Measurements from ENCODE around the gene CADM1.

DNA sequence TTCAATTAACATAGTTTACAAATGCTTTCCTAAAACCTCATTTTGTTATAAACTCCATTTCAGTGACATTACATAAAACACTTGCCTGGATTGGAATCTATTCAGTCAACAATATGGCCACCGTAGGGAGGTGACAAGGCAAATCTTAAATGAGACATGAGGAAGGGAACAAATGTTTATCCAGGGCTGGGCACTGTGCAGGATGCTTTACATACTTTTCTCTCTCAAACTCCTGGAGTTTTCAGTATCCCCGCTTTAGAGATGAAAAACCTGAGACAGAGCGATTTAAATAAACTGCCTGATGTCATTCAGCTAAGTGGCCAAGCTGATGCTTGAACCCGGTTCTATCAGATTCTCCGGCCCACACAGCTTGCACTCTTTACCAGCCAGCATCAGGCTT lies 259.9 kb downstream of the CADM1 start:
- TF ChIP-seq, protein P1, sequence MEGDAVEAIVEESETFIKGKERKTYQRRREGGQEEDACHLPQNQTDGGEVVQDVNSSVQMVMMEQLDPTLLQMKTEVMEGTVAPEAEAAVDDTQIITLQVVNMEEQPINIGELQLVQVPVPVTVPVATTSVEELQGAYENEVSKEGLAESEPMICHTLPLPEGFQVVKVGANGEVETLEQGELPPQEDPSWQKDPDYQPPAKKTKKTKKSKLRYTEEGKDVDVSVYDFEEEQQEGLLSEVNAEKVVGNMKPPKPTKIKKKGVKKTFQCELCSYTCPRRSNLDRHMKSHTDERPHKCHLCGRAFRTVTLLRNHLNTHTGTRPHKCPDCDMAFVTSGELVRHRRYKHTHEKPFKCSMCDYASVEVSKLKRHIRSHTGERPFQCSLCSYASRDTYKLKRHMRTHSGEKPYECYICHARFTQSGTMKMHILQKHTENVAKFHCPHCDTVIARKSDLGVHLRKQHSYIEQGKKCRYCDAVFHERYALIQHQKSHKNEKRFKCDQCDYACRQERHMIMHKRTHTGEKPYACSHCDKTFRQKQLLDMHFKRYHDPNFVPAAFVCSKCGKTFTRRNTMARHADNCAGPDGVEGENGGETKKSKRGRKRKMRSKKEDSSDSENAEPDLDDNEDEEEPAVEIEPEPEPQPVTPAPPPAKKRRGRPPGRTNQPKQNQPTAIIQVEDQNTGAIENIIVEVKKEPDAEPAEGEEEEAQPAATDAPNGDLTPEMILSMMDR (conservative IDR thresholded peaks at IDR 0.05; ENCODE audit: low read depth in 2 of 2), result no peak
- TF ChIP-seq JUNB (IDR thresholded peaks at IDR 0.05; ENCODE audit: unreplicated experiment) (no peak), EZH2 (IDR thresholded peaks at IDR 0.05; ENCODE audit: low read depth, unreplicated experiment) (no peak), POLR2AphosphoS5 (IDR thresholded peaks at IDR 0.05; ENCODE audit: low read depth) (no peak), EZH2phosphoT487 (IDR thresholded peaks at IDR 0.05; ENCODE audit: unreplicated experiment) (no peak), ZNF114 (CRISPR knock-in tag; IDR thresholded peaks at IDR 0.05) (no peak), CREB1 (CRISPR knock-in tag; IDR thresholded peaks at IDR 0.05; ENCODE audit: low read depth) (no peak), ZNF331 (CRISPR knock-in tag; IDR thresholded peaks at IDR 0.05; ENCODE audit: low read depth) (no peak)
- TF ChIP-seq, protein P2, sequence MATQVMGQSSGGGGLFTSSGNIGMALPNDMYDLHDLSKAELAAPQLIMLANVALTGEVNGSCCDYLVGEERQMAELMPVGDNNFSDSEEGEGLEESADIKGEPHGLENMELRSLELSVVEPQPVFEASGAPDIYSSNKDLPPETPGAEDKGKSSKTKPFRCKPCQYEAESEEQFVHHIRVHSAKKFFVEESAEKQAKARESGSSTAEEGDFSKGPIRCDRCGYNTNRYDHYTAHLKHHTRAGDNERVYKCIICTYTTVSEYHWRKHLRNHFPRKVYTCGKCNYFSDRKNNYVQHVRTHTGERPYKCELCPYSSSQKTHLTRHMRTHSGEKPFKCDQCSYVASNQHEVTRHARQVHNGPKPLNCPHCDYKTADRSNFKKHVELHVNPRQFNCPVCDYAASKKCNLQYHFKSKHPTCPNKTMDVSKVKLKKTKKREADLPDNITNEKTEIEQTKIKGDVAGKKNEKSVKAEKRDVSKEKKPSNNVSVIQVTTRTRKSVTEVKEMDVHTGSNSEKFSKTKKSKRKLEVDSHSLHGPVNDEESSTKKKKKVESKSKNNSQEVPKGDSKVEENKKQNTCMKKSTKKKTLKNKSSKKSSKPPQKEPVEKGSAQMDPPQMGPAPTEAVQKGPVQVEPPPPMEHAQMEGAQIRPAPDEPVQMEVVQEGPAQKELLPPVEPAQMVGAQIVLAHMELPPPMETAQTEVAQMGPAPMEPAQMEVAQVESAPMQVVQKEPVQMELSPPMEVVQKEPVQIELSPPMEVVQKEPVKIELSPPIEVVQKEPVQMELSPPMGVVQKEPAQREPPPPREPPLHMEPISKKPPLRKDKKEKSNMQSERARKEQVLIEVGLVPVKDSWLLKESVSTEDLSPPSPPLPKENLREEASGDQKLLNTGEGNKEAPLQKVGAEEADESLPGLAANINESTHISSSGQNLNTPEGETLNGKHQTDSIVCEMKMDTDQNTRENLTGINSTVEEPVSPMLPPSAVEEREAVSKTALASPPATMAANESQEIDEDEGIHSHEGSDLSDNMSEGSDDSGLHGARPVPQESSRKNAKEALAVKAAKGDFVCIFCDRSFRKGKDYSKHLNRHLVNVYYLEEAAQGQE (IDR thresholded peaks at IDR 0.05; ENCODE audit: unreplicated experiment), result no peak
